ENCODE data around the gene EXOG. TPM values are rescaled to one million over a fixed set of nuclear protein-coding genes. Genes with fewer than 3 reads are reported as not detected.

EXOG gene
- total and polyA plus RNA-seq, 2 donors, result 21.9 to 22.0 TPM

DNA sequence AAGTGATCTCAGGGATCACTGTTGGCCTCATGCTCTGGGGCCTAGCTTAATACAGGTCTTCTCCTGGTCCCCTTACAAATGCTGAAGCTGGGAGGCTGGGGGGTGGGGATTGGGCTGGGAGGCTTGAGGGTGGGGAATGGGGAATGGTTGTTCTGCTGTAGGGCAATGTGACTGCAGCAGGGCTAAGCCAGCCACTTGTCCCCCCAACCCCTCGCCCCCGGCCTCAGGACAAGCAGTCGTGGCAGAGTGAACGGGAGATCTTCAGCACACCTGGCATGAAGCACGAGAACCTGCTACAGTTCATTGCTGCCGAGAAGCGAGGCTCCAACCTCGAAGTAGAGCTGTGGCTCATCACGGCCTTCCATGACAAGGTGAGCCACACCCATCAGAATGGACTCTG lies 17.2 kb upstream of the EXOG start:
- DNase-seq (ENCODE audit: extremely low spot score), result no peak
- 89% methylated on average over 9 of the region's 9 CpGs for WGBS
- no peaks in the 10 kb centered on the region for H3K36me3 ChIP-seq (ENCODE audit: insufficient read depth)
- no peak overlapping the region for H3K4me3 ChIP-seq (ENCODE audit: low read depth, low read length)
- no peaks in the 10 kb centered on the region for H3K4me1 ChIP-seq (ENCODE audit: insufficient read depth)
- H3K27ac ChIP-seq (ENCODE audit: low read depth), result no peak overlapping the region

DNA sequence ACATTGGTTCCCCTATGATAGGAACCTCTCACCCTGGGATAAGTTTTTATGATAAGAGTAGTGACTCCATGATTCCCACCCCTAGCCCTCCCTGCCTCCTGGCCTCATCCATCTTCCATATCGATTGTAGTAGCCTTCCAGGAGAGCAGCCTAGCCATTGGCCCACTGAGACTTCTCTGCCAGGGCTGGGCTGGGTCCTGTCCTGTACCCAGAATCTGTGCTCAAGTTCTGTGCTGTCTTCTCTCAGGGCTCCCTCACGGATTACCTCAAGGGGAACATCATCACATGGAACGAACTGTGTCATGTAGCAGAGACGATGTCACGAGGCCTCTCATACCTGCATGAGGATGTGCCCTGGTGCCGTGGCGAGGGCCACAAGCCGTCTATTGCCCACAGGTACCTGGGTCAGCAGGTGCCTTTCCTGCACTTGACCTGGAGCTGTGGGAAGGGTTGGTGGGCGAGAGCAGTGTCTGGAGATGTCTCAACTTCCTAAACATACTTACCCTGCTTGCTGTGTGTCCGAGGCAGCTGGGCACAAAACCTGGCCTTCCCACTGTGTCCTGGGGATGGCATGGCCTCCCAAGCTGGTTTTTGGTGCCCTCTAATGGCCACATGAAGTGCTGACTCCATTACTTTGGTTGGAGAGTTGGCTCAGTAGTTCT lies 16.6 kb upstream of the EXOG start:
- 69% methylated on average over 10 of the region's 10 CpGs for WGBS
- no peak for DNase-seq (ENCODE audit: extremely low spot score)
- Histone ChIP-seq H3K4me1 (ENCODE audit: insufficient read depth) (no peaks in the 10 kb centered on the region), H3K36me3 (ENCODE audit: insufficient read depth) (peaks cover 2% of the 10 kb centered on the region), H3K27ac (ENCODE audit: low read depth) (no peak overlapping the region), H3K4me3 (ENCODE audit: low read depth, low read length) (no peak overlapping the region)

DNA sequence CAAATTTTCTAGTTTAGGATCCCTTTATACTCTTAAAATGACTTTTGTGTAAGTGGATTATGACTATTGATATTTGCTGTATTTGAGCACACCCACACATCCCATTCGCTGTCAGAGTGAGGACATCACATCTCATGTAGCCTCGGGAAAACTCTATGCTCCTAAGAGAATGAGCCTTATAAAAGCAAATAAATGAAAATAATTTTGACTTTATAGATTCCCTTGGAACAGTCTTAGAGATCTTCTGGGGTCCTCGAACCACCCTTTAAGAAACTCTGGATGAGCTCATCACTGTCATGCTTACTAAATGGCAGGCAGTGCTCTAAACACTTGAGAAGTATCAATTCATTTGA lies 16.1 kb upstream of the EXOG start:
- DNase-seq (ENCODE audit: extremely low spot score), result no peak
- 73% methylated on average over 3 of the region's 3 CpGs for WGBS
- Histone ChIP-seq H3K4me1 (ENCODE audit: insufficient read depth) (no peaks in the 10 kb centered on the region), H3K27ac (ENCODE audit: low read depth) (no peak overlapping the region), H3K4me3 (ENCODE audit: low read depth, low read length) (no peak overlapping the region), H3K36me3 (ENCODE audit: insufficient read depth) (peaks cover 2% of the 10 kb centered on the region)

DNA sequence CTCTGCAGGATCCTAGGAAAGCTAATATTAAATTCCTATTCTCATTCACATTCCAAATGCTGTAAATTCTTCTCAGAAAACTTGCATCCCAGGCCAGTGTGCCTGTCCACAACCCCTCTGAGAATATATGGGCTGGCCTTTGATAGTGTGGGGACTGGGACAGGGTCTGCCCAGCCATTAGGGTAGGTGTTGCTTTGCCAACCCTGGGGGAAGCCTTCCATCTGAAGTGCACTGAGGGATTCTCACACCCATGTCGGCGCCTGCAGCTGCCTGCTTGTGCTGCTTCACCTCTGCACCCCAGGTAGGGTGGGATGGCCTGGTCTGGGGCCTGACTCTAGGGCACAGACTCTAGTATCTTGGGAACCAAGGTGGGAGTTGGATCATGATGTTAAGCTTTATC lies 15.2 kb upstream of the EXOG start:
- Histone ChIP-seq H3K36me3 (ENCODE audit: insufficient read depth) (peaks cover 2% of the 10 kb centered on the region), H3K27ac (ENCODE audit: low read depth) (no peak overlapping the region), H3K4me3 (ENCODE audit: low read depth, low read length) (no peak overlapping the region), H3K4me1 (ENCODE audit: insufficient read depth) (no peaks in the 10 kb centered on the region)
- 94% methylated on average over 2 of the region's 2 CpGs for WGBS
- DNase-seq (ENCODE audit: extremely low spot score), result no peak

DNA sequence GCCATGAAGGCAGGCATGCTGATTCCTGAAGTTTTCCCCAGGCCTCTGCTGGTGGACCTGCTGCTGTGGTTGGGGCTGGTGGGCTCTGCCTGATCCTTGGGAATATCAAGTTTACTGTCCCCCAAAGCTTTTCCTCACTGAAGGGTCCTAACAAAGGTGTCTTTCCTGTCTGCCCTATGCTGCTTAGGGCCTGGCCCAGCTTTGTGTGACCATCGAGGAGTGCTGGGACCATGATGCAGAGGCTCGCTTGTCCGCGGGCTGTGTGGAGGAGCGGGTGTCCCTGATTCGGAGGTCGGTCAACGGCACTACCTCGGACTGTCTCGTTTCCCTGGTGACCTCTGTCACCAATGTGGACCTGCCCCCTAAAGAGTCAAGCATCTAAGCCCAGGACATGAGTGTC lies 13.2 kb upstream of the EXOG start:
- H3K27ac ChIP-seq (ENCODE audit: low read depth), result no peak overlapping the region
- H3K4me3 ChIP-seq (ENCODE audit: low read depth, low read length), result no peak overlapping the region
- peaks cover 2% of the 10 kb centered on the region for H3K36me3 ChIP-seq (ENCODE audit: insufficient read depth)
- WGBS, result 92% methylated on average over 10 of the region's 10 CpGs
- no peak for DNase-seq (ENCODE audit: extremely low spot score)
- no peaks in the 10 kb centered on the region for H3K4me1 ChIP-seq (ENCODE audit: insufficient read depth)

DNA sequence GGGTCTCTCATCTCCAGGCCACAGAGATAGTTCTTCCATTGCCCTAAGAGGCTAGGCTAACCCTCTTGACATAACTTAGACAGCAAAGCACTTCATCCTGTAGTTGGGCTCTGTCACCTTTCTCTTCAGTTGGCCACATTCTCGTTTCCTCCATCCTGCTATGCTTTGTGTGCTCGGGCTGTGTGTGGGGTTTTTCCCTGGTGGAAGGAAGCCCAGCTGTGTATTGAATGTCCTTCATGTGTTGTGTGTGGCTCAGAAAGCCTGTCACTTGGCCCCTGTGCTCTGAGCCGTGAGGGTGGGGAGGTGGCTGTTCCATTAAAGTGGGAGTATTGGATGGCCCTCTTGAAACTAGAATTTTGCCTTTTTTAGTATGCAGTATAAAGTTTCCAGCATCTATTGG lies 8.8 kb upstream of the EXOG start:
- H3K4me3 ChIP-seq (ENCODE audit: low read depth, low read length), result no peak overlapping the region
- H3K4me1 ChIP-seq (ENCODE audit: insufficient read depth), result no peaks in the 10 kb centered on the region
- H3K27ac ChIP-seq (ENCODE audit: low read depth), result no peak overlapping the region
- WGBS, result 82% methylated on average over 3 of the region's 3 CpGs
- no peak for DNase-seq (ENCODE audit: extremely low spot score)
- H3K36me3 ChIP-seq (ENCODE audit: insufficient read depth), result peaks cover 2% of the 10 kb centered on the region

DNA sequence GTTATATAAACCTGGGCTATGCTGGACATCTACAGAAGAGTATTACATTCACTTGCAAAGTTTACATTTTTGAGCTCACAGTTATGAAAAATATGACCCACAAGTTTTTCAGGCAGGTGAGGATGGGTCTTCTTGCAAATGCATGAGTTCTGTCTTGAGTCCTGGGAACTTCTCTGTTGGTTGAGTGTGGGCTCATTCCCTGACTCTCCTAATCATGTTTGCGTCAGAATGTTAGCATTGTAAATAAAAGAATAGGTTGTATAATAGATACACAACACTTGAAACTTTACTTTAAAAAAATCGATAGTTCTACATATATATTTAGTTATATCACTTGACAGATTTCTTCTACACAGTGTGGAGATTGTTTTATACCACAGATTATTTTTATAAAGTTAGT lies 7.2 kb upstream of the EXOG start:
- WGBS, result 97% methylated on average over 2 of the region's 2 CpGs
- Histone ChIP-seq H3K36me3 (ENCODE audit: insufficient read depth) (peaks cover 2% of the 10 kb centered on the region), H3K27ac (ENCODE audit: low read depth) (no peak overlapping the region), H3K4me1 (ENCODE audit: insufficient read depth) (no peaks in the 10 kb centered on the region), H3K4me3 (ENCODE audit: low read depth, low read length) (no peak overlapping the region)
- no peak for DNase-seq (ENCODE audit: extremely low spot score)

DNA sequence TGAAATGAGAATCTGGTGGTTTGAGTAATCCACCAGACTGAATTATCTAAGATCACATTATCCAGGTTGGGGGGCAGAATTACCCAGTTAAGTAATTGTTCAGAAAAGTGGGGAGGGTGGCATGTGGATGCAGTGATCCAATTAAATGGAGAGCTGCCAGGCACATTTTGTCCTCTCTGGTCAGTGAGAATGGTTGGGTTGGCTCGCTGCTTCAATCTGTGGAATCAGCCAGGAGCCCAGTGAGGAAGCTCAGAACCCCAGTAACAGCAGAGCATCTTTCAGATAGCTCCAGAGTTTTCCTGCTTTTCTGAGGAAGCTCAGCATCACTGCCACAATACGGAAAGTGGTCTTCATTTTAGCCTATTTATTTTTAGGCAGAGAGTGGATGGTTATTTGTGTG lies 6.4 kb upstream of the EXOG start:
- DNase-seq (ENCODE audit: extremely low spot score), result no peak
- WGBS, result 97% methylated on average over 2 of the region's 2 CpGs
- Histone ChIP-seq H3K36me3 (ENCODE audit: insufficient read depth) (no peaks in the 10 kb centered on the region), H3K27ac (ENCODE audit: low read depth) (no peak overlapping the region), H3K4me3 (ENCODE audit: low read depth, low read length) (no peak overlapping the region), H3K4me1 (ENCODE audit: insufficient read depth) (no peaks in the 10 kb centered on the region)

DNA sequence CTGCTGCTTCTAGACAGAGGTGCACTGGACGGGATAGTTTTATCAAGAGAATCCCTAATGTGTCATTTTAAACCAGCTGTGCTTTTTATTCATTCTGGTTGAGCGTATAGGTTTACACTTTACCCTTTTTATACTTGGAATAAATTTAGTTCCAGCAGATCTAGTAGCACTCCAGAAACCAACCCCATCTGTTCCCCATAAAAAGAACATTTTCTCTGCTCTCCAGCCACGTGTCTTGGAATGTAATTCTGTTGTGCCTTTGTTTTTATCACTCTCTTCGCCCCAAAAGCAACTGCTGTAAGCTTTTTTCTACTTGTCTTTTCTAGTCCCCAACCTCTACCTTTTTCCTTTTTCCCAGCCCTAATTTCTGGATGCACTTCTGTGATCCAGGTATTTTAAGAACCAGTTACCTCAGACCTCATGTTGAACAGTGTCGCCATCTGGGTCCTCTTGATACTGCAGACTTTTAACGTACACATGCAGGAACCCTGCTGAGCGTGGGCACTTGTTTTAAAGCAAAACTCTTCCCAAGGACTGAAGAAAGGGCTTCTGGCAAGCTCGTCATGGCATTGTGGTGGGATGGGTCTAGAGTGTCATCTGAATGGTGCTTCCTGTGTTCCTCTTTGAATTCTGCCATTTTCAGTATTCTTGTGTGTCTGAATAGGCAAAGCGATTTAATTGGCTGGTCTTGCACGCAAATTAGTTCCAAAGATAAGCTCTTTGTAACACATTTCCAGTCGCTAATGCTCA lies 5.7 kb upstream of the EXOG start:
- H3K27ac ChIP-seq (ENCODE audit: low read depth), result no peak overlapping the region
- WGBS, result 82% methylated on average over 11 of the region's 11 CpGs
- H3K4me3 ChIP-seq (ENCODE audit: low read depth, low read length), result no peak overlapping the region
- no peak for DNase-seq (ENCODE audit: extremely low spot score)
- H3K4me1 ChIP-seq (ENCODE audit: insufficient read depth), result no peaks in the 10 kb centered on the region
- H3K36me3 ChIP-seq (ENCODE audit: insufficient read depth), result no peaks in the 10 kb centered on the region

DNA sequence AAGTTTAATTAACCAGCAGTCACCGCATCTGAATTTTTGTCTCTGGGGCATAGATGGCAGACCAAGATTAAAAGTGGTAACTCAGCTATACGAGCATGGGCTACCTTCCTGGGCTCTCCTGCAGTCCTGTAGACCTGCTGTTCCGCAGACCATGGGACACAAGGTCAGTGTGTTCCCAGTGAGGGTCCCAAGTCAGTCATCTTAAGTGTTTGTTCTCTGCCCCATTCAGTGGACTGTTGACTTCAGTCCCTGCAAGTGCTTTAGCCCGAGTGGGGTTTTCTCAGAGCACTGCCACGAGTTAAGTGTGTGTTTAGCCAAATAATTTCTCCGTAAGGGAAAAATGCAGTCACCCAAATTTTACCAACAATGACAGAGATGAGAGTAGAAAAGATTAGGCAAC lies 4.9 kb upstream of the EXOG start:
- DNase-seq (ENCODE audit: extremely low spot score), result no peak

DNA sequence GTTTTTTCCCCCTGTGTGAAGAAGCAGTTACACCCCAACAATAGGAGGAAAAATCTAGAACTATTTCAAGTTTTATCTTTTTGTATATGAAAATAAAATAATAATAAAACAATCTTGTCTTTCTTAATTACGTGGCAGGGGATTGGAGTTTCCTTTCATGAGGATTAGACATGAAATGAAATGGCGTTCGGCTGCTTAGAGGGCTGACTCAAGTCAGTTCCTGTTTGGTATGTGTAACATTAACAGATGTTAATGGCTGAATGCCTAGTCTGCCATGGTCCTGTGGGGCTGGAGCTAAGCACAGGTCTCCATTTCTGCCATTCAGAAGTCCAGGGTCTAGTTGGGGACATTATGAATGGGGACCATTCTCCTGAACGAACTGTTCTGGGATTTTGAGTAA lies 3.1 kb upstream of the EXOG start:
- no peak for DNase-seq (ENCODE audit: extremely low spot score)
- Histone ChIP-seq H3K4me1 (ENCODE audit: insufficient read depth) (peaks cover 1% of the 10 kb centered on the region), H3K36me3 (ENCODE audit: insufficient read depth) (no peaks in the 10 kb centered on the region), H3K4me3 (ENCODE audit: low read depth, low read length) (no peak overlapping the region), H3K27ac (ENCODE audit: low read depth) (no peak overlapping the region)
- WGBS, result 56% methylated on average over 4 of the region's 4 CpGs

More for the DNA sequence above, 4.9 kb upstream of the EXOG start:
- 93% methylated on average over 6 of the region's 6 CpGs for WGBS
- H3K36me3 ChIP-seq (ENCODE audit: insufficient read depth), result no peaks in the 10 kb centered on the region
- H3K27ac ChIP-seq (ENCODE audit: low read depth), result no peak overlapping the region
- no peak overlapping the region for H3K4me3 ChIP-seq (ENCODE audit: low read depth, low read length)
- no peaks in the 10 kb centered on the region for H3K4me1 ChIP-seq (ENCODE audit: insufficient read depth)

DNA sequence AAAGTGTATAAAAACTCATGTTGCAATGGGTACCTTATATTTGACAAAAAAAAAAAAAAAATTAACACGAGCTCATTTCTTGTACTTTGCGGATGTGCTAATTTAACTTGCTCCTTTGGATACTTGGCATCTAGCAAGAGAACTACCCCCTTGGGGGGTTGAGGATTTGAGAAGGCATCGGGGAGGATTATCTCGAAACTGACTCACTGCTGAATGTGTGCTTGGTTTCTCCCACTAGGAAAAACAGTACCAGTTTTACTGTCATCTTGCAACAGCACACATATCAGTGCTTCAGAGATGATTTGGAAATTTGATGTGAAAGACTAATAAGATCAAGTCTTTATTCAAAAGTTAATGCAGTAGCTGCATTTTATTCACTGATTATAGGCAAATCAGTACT lies 891 bp downstream of the EXOG start:
- no peak overlapping the region for H3K27ac ChIP-seq (ENCODE audit: low read depth)
- WGBS, result 36% methylated on average over 4 of the region's 4 CpGs
- no peak for DNase-seq (ENCODE audit: extremely low spot score)

DNA sequence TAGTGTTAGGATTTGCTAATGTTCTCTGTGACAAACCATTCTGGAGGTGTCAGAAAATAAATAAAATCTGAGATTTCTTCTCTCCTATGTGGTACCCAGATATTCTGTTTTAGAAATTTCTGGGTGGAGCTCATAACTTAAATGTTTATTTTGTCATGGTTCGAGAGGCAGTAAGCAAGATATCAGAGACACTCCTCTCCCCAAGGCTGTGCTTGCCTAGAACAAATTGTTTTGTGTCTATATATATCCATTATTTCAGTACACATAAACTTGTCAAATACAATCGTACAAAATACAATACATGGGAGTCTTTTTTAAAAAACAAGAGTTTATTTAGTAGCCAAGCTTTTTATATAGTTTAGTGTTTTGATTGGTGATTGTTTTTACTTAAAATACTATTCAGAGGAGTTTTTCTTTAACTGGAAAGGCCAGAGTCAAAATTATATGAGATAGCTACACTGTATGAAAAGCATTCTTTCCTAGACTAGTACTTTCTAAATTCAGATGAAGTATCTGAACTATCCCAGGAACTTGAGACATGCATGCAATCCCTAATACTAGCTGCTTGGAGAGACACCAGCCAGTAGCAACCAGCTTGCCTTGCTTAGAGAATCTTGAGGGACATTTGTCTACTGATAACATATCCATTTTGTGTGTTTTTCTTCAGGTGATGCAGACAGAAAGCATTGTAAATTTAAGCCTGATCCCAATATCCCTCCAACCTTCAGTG lies 4.7 kb downstream of the EXOG start:
- Histone ChIP-seq H3K4me1 (ENCODE audit: insufficient read depth) (peaks cover 1% of the 10 kb centered on the region), H3K27ac (ENCODE audit: low read depth) (no peak overlapping the region), H3K36me3 (ENCODE audit: insufficient read depth) (peaks cover 1% of the 10 kb centered on the region), H3K4me3 (ENCODE audit: low read depth, low read length) (no peak overlapping the region)
- no peak for DNase-seq (ENCODE audit: extremely low spot score)
- 45% methylated on average over 2 of the region's 2 CpGs for WGBS

More for the DNA sequence above, 891 bp downstream of the EXOG start:
- H3K36me3 ChIP-seq (ENCODE audit: insufficient read depth), result no peaks in the 10 kb centered on the region
- H3K4me1 ChIP-seq (ENCODE audit: insufficient read depth), result peaks cover 1% of the 10 kb centered on the region
- peak overlapping the region; percentile 76 for H3K4me3 ChIP-seq (ENCODE audit: low read depth, low read length)

DNA sequence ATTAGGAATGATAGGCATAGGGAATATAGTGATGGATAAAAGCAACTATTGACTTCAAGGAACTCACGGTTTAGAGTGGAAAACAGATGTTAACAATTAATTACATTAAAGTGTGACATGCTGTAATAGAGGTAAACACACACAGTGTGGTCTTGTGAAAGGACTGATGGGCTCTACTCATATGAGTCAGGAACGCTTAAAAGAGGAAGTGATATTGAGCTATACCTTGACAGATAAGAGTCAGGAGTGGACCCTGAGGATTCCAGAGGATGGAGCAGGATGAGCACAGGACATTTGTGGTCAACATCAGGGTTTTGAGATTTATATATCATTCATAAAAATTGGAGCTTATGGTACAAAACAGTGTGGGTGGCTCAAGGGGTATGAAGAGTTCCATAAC lies 11.0 kb downstream of the EXOG start:
- H3K27ac ChIP-seq (ENCODE audit: low read depth), result no peak overlapping the region
- peaks cover 1% of the 10 kb centered on the region for H3K36me3 ChIP-seq (ENCODE audit: insufficient read depth)
- DNase-seq (ENCODE audit: extremely low spot score), result no peak
- 86% methylated on average over 2 of the region's 2 CpGs for WGBS
- H3K4me1 ChIP-seq (ENCODE audit: insufficient read depth), result no peaks in the 10 kb centered on the region
- no peak overlapping the region for H3K4me3 ChIP-seq (ENCODE audit: low read depth, low read length)

Measured in urinary bladder (tissue), 4 donors.